Neutrophil (primary cell): ENCODE results near the gene RNF144A.
A peak's percentile ranks its signal among the peaks of the same experiment; 100 is the strongest.

Experiments used
- H3K27ac ChIP-seq: fragments of 200-600 bp; sonication (generic); 2 replicates; pipeline ENCODE4 v1.5.1; 2016; ENCODE audit warnings: mild to moderate bottlenecking, moderate library complexity
- H3K27me3 ChIP-seq: fragments of 200-600 bp; sonication (generic); 2 replicates; pipeline ENCODE4 v1.6.0; 2016; ENCODE audit warnings: mild to moderate bottlenecking
- H3K36me3 ChIP-seq: fragments of 200-600 bp; sonication (generic); 2 replicates; pipeline ENCODE4 v1.5.1; 2017
- H3K4me1 ChIP-seq, 2 experiments: fragments of 200-600 bp in 1 of 2; sonication (generic) in 1 of 2; 1 replicate in 1 of 2; 2 replicates in 1 of 2; pipeline versions ENCODE4 v1.5.1 to v1.6.1; 2013 to 2016; ENCODE audit warnings: low read depth in 1 of 2, low read length in 1 of 2, mild to moderate bottlenecking in 1 of 2, moderate library complexity in 1 of 2; ENCODE audit not compliant: control insufficient read depth in 1 of 2, insufficient read depth in 1 of 2
- H3K4me3 ChIP-seq, 2 experiments: fragments of 200-600 bp in 1 of 2; sonication (generic) in 1 of 2; 1 replicate in 1 of 2; 2 replicates in 1 of 2; pipeline ENCODE4 v1.5.1; 2013 to 2016; ENCODE audit warnings: low read depth in 1 of 2, low read length in 1 of 2, mild to moderate bottlenecking in 1 of 2, moderate library complexity in 1 of 2
- H3K9me3 ChIP-seq: fragments of 200-600 bp; sonication (generic); 2 replicates; pipeline ENCODE4 v1.5.1; 2016
- TF ChIP-seq, protein P1 (sequence below): fragments of 200-600 bp; sonication (generic); IDR thresholded peaks from 2 replicates; pipeline ENCODE4 v1.5.1; 2016; ENCODE audit warnings: antibody characterized with exemption

Gene RNF144A

DNA sequence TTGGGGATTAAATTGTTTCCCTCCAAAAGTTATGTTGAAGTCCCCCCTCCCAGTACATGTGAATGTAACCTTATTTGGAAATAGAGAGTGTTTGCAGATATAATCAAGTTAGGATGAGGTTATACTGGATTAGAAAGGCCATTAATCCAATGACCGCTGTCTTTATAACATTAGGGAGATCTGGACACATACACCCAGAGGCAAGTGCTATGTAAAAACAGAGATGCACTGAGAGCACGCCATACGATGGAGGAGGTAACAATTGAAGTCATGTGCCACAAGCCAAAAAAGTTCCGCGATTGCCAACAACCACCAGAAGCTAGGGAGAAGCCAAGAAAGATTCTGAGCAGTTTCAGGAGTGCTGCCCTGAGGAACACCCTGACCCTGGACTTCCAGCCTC lies 153.3 kb downstream of the RNF144A start:
- no peaks in the 10 kb centered on the region for H3K27me3 ChIP-seq
- H3K4me3 ChIP-seq = no peak overlapping the region
- no peaks in the 10 kb centered on the region for H3K9me3 ChIP-seq
- peaks cover 17 to 28% of the 10 kb centered on the region in 2 experiments for H3K4me1 ChIP-seq
- no peaks in the 10 kb centered on the region for H3K36me3 ChIP-seq
- TF ChIP-seq, protein P1, sequence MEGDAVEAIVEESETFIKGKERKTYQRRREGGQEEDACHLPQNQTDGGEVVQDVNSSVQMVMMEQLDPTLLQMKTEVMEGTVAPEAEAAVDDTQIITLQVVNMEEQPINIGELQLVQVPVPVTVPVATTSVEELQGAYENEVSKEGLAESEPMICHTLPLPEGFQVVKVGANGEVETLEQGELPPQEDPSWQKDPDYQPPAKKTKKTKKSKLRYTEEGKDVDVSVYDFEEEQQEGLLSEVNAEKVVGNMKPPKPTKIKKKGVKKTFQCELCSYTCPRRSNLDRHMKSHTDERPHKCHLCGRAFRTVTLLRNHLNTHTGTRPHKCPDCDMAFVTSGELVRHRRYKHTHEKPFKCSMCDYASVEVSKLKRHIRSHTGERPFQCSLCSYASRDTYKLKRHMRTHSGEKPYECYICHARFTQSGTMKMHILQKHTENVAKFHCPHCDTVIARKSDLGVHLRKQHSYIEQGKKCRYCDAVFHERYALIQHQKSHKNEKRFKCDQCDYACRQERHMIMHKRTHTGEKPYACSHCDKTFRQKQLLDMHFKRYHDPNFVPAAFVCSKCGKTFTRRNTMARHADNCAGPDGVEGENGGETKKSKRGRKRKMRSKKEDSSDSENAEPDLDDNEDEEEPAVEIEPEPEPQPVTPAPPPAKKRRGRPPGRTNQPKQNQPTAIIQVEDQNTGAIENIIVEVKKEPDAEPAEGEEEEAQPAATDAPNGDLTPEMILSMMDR = no peak
- H3K27ac ChIP-seq = no peak overlapping the region

DNA sequence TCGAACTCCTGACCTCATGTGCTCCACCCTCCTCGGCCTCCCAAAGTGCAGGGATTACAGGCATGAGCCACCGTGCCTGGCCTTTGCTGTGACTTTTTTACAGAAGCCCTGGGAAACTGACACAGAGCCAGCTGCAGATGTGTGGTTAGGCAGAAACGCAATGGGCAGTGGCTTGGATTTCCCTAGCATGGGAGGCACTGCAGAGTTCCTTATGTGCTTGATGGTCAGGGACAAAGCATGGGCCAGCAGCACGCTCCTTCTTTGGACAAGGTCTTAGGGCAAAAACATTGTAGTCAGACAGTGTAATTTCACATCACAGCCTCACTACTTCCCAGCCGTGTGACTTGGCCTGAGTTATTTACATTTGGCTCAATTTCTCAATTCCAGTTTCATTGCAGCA lies 153.9 kb downstream of the RNF144A start:
- peaks cover 17 to 32% of the 10 kb centered on the region in 2 experiments for H3K4me1 ChIP-seq
- H3K27ac ChIP-seq = peak overlapping the region; percentile 91
- H3K9me3 ChIP-seq = no peaks in the 10 kb centered on the region
- no peak overlapping the region for H3K4me3 ChIP-seq
- H3K27me3 ChIP-seq = no peaks in the 10 kb centered on the region
- TF ChIP-seq, protein P1 = no peak
- H3K36me3 ChIP-seq = no peaks in the 10 kb centered on the region

DNA sequence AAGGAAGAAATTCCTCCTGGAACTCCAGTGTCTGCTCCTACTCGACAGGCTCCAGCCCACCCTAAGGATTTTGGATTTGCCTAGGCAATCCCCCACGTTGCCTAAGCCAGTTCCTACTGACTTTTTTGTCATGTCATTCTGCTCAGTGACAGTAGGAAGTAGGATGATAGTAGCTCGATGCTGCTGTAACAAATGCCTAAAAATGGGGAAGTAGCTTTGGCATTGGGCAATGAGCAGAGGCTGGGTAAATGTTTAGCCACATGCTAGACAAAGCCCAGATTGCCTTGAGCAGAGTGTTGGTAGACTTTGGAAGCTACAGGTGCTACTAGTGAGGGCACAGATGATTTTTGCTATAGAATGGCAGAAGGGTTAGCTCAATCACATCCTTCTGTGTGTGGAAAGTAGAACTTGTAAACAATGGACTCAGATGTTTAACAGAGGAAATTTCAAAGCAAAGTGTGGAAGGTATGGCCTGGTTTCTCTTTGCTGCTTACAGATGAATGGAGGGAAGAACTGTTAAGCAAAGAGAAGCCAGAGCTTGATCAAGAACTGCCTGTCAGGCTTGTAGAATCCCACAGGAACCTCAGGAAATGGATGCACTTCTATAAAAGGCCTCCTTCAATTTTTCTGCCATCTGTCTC lies 154.8 kb downstream of the RNF144A start:
- Histone ChIP-seq H3K4me1 (peaks cover 17 to 32% of the 10 kb centered on the region in 2 experiments), H3K9me3 (no peaks in the 10 kb centered on the region), H3K27ac (peak overlapping the region; percentile 91), H3K4me3 (peak overlapping the region in 1 of 2 experiments; percentile 6), H3K27me3 (no peaks in the 10 kb centered on the region), H3K36me3 (no peaks in the 10 kb centered on the region)
- TF ChIP-seq, protein P1 = peak; percentile 33

DNA sequence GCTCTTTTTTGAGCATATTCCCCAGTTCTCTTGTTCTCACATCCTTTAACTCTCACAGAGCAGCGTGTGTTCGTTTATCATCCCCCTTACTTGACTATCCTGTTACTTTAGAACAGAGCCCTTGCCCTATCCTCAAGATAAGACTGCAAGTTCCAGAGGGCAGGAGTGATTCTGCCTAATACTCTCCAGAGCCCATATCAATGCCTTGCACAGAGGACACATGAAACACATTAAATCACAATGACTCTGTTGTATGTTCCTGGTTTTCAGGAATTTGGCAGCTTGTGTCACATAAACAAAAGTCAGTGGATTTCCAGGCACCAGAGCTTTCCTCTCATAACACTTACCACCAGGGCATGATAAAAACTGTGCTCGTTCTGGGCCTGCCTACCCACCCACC lies 156.7 kb downstream of the RNF144A start:
- H3K4me3 ChIP-seq = no peak overlapping the region
- TF ChIP-seq, protein P1 = no peak
- H3K36me3 ChIP-seq = no peaks in the 10 kb centered on the region
- H3K27me3 ChIP-seq = no peaks in the 10 kb centered on the region
- H3K27ac ChIP-seq = no peak overlapping the region
- H3K9me3 ChIP-seq = no peaks in the 10 kb centered on the region
- peaks cover 17 to 32% of the 10 kb centered on the region in 2 experiments for H3K4me1 ChIP-seq

DNA sequence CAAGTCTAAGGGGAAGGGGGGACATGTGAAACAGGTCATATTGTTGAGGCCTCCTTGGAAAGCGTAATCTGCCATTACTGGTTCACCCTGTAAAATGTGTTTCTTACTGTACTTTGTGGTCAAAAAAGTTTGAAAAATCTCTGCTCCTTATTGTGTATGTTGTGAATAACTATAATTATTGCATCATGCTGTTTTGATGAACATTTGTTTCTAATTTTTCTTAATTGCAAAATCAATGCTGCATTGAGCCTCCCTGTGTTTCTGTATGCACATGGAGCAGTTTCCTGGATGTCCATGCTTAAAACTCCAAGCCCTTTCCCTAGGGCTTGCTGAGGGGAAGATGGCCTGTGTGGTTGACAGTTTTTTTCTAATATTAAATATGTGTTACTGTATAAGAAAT lies 158.6 kb downstream of the RNF144A start:
- H3K36me3 ChIP-seq = no peaks in the 10 kb centered on the region
- no peaks in the 10 kb centered on the region for H3K9me3 ChIP-seq
- peak overlapping the region; percentile 26 for H3K27ac ChIP-seq
- TF ChIP-seq, protein P1 = no peak
- H3K27me3 ChIP-seq = no peaks in the 10 kb centered on the region
- no peak overlapping the region for H3K4me3 ChIP-seq
- peaks cover 17 to 32% of the 10 kb centered on the region in 2 experiments for H3K4me1 ChIP-seq
